H9 (cell line): ENCODE data around the gene SBF1. TPM values are rescaled to one million over a fixed set of nuclear protein-coding genes. Genes with fewer than 3 reads are reported as not detected.

Source experiments
- DNase-seq: peaks from one replicate; pipeline ENCODE4 v3.0.0-alpha.2; 2017
- H2AFZ ChIP-seq: one replicate; pipeline ENCODE4 v1.6.1; 2013; ENCODE audit warnings: mild to moderate bottlenecking, low read length, control low read depth, moderate library complexity
- H2AK5ac ChIP-seq: 2 replicates; pipeline ENCODE4 v1.6.1; 2013; ENCODE audit warnings: low read length, control low read depth, mixed read lengths; ENCODE audit not compliant: insufficient read length
- H2BK120ac ChIP-seq: one replicate; pipeline ENCODE4 v1.6.1; 2013; ENCODE audit warnings: low read depth, mild to moderate bottlenecking, low read length, control low read depth, inconsistent platforms; ENCODE audit not compliant: poor library complexity, severe bottlenecking
- H2BK12ac ChIP-seq: 2 replicates; pipeline ENCODE4 v1.6.1; 2013; ENCODE audit warnings: low read length, control low read depth, mixed read lengths, low read depth; ENCODE audit not compliant: insufficient read length
- H2BK15ac ChIP-seq: 2 replicates; pipeline ENCODE4 v1.6.1; 2013; ENCODE audit warnings: low read depth, low read length, control low read depth
- H2BK20ac ChIP-seq: one replicate; pipeline ENCODE4 v1.6.1; 2013; ENCODE audit warnings: low read depth, mild to moderate bottlenecking, low read length, control low read depth, inconsistent platforms; ENCODE audit not compliant: poor library complexity, severe bottlenecking
- H2BK5ac ChIP-seq: 2 replicates; pipeline ENCODE4 v1.6.1; 2013; ENCODE audit warnings: low read length, control low read depth, mixed read lengths; ENCODE audit not compliant: insufficient read length
- H3K14ac ChIP-seq: 2 replicates; pipeline ENCODE4 v1.6.1; 2013; ENCODE audit warnings: low read length, control low read depth; ENCODE audit not compliant: insufficient read depth
- H3K18ac ChIP-seq: 2 replicates; pipeline ENCODE4 v1.6.1; 2013; ENCODE audit warnings: low read depth, mild to moderate bottlenecking, mixed read lengths, low read length, control low read depth; ENCODE audit not compliant: insufficient read length
- H3K23ac ChIP-seq: 2 replicates; pipeline ENCODE4 v1.6.1; 2013; ENCODE audit warnings: low read length, control low read depth, mixed read lengths, low read depth; ENCODE audit not compliant: insufficient read length
- H3K23me2 ChIP-seq: 2 replicates; pipeline ENCODE4 v1.6.1; 2013; ENCODE audit warnings: low read depth, mild to moderate bottlenecking, mixed read lengths, low read length, control low read depth; ENCODE audit not compliant: insufficient read length, poor library complexity, severe bottlenecking
- H3K27ac ChIP-seq: 2 replicates; pipeline ENCODE4 v1.5.1; 2013; ENCODE audit warnings: low read length, control low read depth, mixed read lengths, low read depth; ENCODE audit not compliant: insufficient read length
- H3K27me3 ChIP-seq: 2 replicates; pipeline ENCODE4 v1.6.1; 2013; ENCODE audit warnings: low read length, control low read depth, inconsistent platforms; ENCODE audit not compliant: insufficient read depth
- H3K4ac ChIP-seq: 2 replicates; pipeline ENCODE4 v1.6.1; 2013; ENCODE audit warnings: low read depth, mild to moderate bottlenecking, control low read depth, inconsistent platforms, low read length, moderate library complexity
- H3K4me1 ChIP-seq: 2 replicates; pipeline ENCODE4 v1.6.1; 2013; ENCODE audit warnings: low read length, control low read depth, inconsistent platforms; ENCODE audit not compliant: insufficient read depth
- H3K4me2 ChIP-seq: 2 replicates; pipeline ENCODE4 v1.6.1; 2013; ENCODE audit warnings: low read length, control low read depth, mixed read lengths; ENCODE audit not compliant: insufficient read length, insufficient read depth
- H3K56ac ChIP-seq: 2 replicates; pipeline ENCODE4 v1.6.1; 2013; ENCODE audit warnings: low read depth, mild to moderate bottlenecking, mixed read lengths, low read length, control low read depth; ENCODE audit not compliant: insufficient read length
- H3K79me1 ChIP-seq: 2 replicates; pipeline ENCODE4 v1.6.1; 2013; ENCODE audit warnings: low read depth, mild to moderate bottlenecking, moderate library complexity, low read length, control low read depth, inconsistent platforms; ENCODE audit not compliant: insufficient read depth, poor library complexity, severe bottlenecking
- H3K79me2 ChIP-seq: 2 replicates; pipeline ENCODE4 v1.6.1; 2013; ENCODE audit warnings: low read length, control low read depth, inconsistent platforms; ENCODE audit not compliant: insufficient read depth
- H3K9ac ChIP-seq: 2 replicates; pipeline ENCODE4 v1.6.1; 2013; ENCODE audit warnings: low read length, control low read depth, mixed read lengths; ENCODE audit not compliant: insufficient read length; ENCODE audit errors: extremely low read depth
- H3K9me3 ChIP-seq: one replicate; pipeline ENCODE4 v1.6.1; 2013; ENCODE audit warnings: low read depth, low read length, inconsistent platforms; ENCODE audit not compliant: control insufficient read depth
- H3T11ph ChIP-seq: one replicate; pipeline ENCODE4 v1.6.1; 2013; ENCODE audit warnings: mild to moderate bottlenecking, low read length, control low read depth, inconsistent platforms
- H4K20me1 ChIP-seq: one replicate; pipeline ENCODE4 v1.6.1; 2013; ENCODE audit not compliant: control insufficient read depth, insufficient read length, insufficient read depth
- H4K5ac ChIP-seq: 2 replicates; pipeline ENCODE4 v1.6.1; 2013; ENCODE audit warnings: low read depth, mild to moderate bottlenecking, mixed read lengths, low read length, control low read depth; ENCODE audit not compliant: insufficient read length
- H4K8ac ChIP-seq: replicated peaks from 2 replicates; pipeline ENCODE4 v1.6.1; 2013; ENCODE audit warnings: low read length, control low read depth, mixed read lengths, low read depth; ENCODE audit not compliant: insufficient read length
- H4K91ac ChIP-seq: 2 replicates; pipeline ENCODE4 v1.6.1; 2013; ENCODE audit warnings: low read depth, mild to moderate bottlenecking, moderate library complexity, mixed read lengths, low read length, control low read depth; ENCODE audit not compliant: insufficient read length
- H3K27ac Mint-ChIP-seq, 3 experiments: 2 replicates in 2 of 3; 3 replicates in 1 of 3; pipeline ENCODE4 v1.8.0; 2020 to 2021; ENCODE audit warnings: mixed read lengths in 3 of 3, mild to moderate bottlenecking in 1 of 3, moderate library complexity in 1 of 3
- H3K27me3 Mint-ChIP-seq: 2 replicates; pipeline ENCODE4 v1.8.0; 2021; ENCODE audit warnings: low read depth, mild to moderate bottlenecking, moderate library complexity, mixed read lengths
- H3K36me3 Mint-ChIP-seq, 3 experiments: 2 replicates in 2 of 3; 3 replicates in 1 of 3; pipeline ENCODE4 v1.8.0; 2020 to 2021; ENCODE audit warnings: low read depth in 3 of 3, mixed read lengths in 3 of 3; ENCODE audit not compliant: insufficient read depth in 1 of 3
- H3K4me1 Mint-ChIP-seq, 2 experiments: 2 replicates each; pipeline ENCODE4 v1.8.0; 2020; ENCODE audit warnings: mixed read lengths in 2 of 2
- H3K4me3 Mint-ChIP-seq, 2 experiments: 2 replicates in 1 of 2; 3 replicates in 1 of 2; pipeline ENCODE4 v1.8.0; 2020 to 2021; ENCODE audit warnings: mild to moderate bottlenecking in 2 of 2, mixed read lengths in 2 of 2, moderate library complexity in 1 of 2
- H3K9me3 Mint-ChIP-seq, 2 experiments: 2 replicates in 1 of 2; 3 replicates in 1 of 2; pipeline ENCODE4 v1.8.0; 2020; ENCODE audit warnings: mild to moderate bottlenecking in 2 of 2, mixed read lengths in 2 of 2, moderate library complexity in 1 of 2
- CTCF ChIP-seq: fragments of 200-600 bp; sonication (generic); conservative IDR thresholded peaks from 3 replicates; pipeline ENCODE4 v1.8.0; 2021; ENCODE audit warnings: antibody characterized with exemption, mild to moderate bottlenecking
- WGBS: extraction: QIAGEN DNeasy Blood & Tissue Kit; methylation state at CpG from one replicate; pipeline ENCODE4 v1.1.7; 2013; ENCODE audit warnings: missing lambda C conversion rate, low lambda C conversion rate, mixed read lengths; ENCODE audit not compliant: insufficient read length; ENCODE audit errors: extremely low coverage; 5-methylcytosine and 5-hydroxymethylcytosine counted together
- total RNA-seq: library from RNA; stranded (reverse); gene quantifications from 2 replicates; pipeline ENCODE4 v1.2.1, GENCODE V29; 2021

SBF1 gene
- total RNA-seq, 1 experiment from 2014 or later: 69.8 TPM

GRCh38 chr22:50423956-50424355 is 50.9 kb downstream of the SBF1 start:
- Histone ChIP-seq H4K20me1 (no peaks in the 10 kb centered on the region), H3K79me1 (no peaks in the 10 kb centered on the region), H3K4me2 (no peak overlapping the region), H3T11ph (no peak overlapping the region), H3K23ac (no peak overlapping the region), H4K5ac (no peak overlapping the region), H3K56ac (no peak overlapping the region), H2BK120ac (no peak overlapping the region), H2BK12ac (no peak overlapping the region), H3K4me1 (no peaks in the 10 kb centered on the region), H4K8ac (no peak overlapping the region), H3K18ac (no peak overlapping the region), H3K14ac (no peak overlapping the region), H3K9ac (no peak overlapping the region), H2AK5ac (no peak overlapping the region), H3K23me2 (no peaks in the 10 kb centered on the region), H2AFZ (no peak overlapping the region), H2BK15ac (no peak overlapping the region), H3K9me3 (no peaks in the 10 kb centered on the region), H3K27ac (no peak overlapping the region), H3K4ac (no peak overlapping the region), H3K79me2 (no peaks in the 10 kb centered on the region), H2BK5ac (no peak overlapping the region), H2BK20ac (no peak overlapping the region), H3K27me3 (no peaks in the 10 kb centered on the region), H4K91ac (no peak overlapping the region)
- no CpG with 5 or more reads among the region's 14 CpGs for WGBS
- DNase-seq: no peak
- Mint-ChIP-seq H3K36me3 (peaks cover 32 to 78% (median 75%) of the 10 kb centered on the region in 3 experiments; a peak in 6 of 7 replicates), H3K4me1 (no peaks in the 10 kb centered on the region), H3K27me3 (no peaks in the 10 kb centered on the region), H3K4me3 (no peak overlapping the region), H3K9me3 (peaks cover 0 to 2% of the 10 kb centered on the region in 2 experiments; a peak in 1 of 5 replicates), H3K27ac (no peak overlapping the region)
- TF ChIP-seq CTCF: no peak
